Calu3 (cell line): ENCODE results near the gene C1orf21. TPM values are rescaled to one million over a fixed set of nuclear protein-coding genes. Genes with fewer than 3 reads are reported as not detected.

Experiments
- BruUV-seq: library from RNA; stranded (reverse); fragments of 400-500 nt; replicated peaks from 2 replicates; lab custom pipeline; 2021; lab: Mats Ljungman, UMichigan
- CTCF ChIA-PET: fragments of 300-600 bp; sonication (Branson Sonifier 250); formaldehyde crosslinking; loops from one replicate; lab custom pipeline; 2022; ENCODE audit warnings: antibody characterized with exemption; lab: Charles Lee
- DNase-seq: peaks from one replicate; pipeline ENCODE4 v3.0.0; 2022
- H3K27ac Mint-ChIP-seq: one replicate; pipeline ENCODE4 v1.8.0; 2022; ENCODE audit warnings: mixed read lengths; ENCODE audit not compliant: unreplicated experiment
- H3K27me3 Mint-ChIP-seq: one replicate; pipeline ENCODE4 v1.8.0; 2022; ENCODE audit warnings: mixed read lengths; ENCODE audit not compliant: unreplicated experiment
- H3K36me3 Mint-ChIP-seq: one replicate; pipeline ENCODE4 v1.8.0; 2022; ENCODE audit warnings: mild to moderate bottlenecking, moderate library complexity, mixed read lengths; ENCODE audit not compliant: insufficient read depth, unreplicated experiment
- H3K4me1 Mint-ChIP-seq: one replicate; pipeline ENCODE4 v1.8.0; 2022; ENCODE audit warnings: mild to moderate bottlenecking, low read depth, mixed read lengths; ENCODE audit not compliant: unreplicated experiment
- H3K4me3 Mint-ChIP-seq: one replicate; pipeline ENCODE4 v1.8.0; 2022; ENCODE audit warnings: mild to moderate bottlenecking, low read depth, moderate library complexity, mixed read lengths; ENCODE audit not compliant: unreplicated experiment
- H3K9me3 Mint-ChIP-seq: one replicate; pipeline ENCODE4 v1.8.0; 2022; ENCODE audit warnings: low read depth, mixed read lengths; ENCODE audit not compliant: unreplicated experiment
- intact Hi-C: fragments of 100-400 bp; cut with micrococcal nuclease; formaldehyde crosslinking; loops from one replicate; pipeline ENCODE4 v1.10.0; 2022; ENCODE audit not compliant: unreplicated experiment
- total RNA-seq: library from RNA; stranded (reverse); gene quantifications from 2 replicates; pipeline ENCODE4 v1.2.3, GENCODE V29; 2022
- TF ChIP-seq, protein P1 (sequence below): fragments of 200-600 bp; IDR thresholded peaks from one replicate; pipeline ENCODE4 v1.8.0; 2022; ENCODE audit warnings: antibody characterized with exemption; ENCODE audit not compliant: unreplicated experiment

Gene C1orf21
- total RNA-seq, 1 experiment from 2014 or later = 20.6 TPM

DNA sequence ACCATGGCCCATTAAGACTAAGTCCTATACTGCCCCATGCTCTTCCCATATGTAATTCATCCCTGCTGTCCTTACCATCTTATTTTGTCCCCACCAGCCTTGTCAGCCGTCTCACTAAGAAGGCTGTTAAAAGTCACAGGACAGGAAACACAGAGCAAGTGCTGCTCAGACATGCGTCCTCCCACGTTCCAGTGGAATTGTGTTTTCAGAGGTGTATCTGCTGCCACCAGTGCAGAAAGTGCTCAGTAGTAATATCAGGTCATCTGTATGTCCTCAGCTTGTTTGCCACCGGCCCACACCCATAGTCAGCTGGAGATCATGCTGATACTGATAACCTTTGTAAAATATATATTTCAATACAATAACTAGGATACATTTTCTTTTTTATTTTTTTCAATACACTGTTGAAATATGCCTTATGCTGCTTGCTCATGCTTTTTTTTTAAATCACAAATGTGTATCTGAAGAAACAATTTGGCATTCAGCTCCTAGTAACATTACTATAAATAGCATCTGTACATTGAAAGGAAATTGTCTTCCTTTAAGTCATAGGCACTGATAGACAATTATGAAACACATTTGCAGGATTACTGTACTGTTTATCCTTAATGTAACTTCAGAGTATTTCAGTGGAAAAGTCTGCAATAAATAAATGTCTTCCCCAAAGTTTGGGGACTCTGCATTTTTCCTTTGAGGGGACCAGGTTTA, 211.0 kb downstream of the C1orf21 start:
- Mint-ChIP-seq H3K27ac (no peak overlapping the region), H3K27me3 (no peaks in the 10 kb centered on the region), H3K9me3 (no peaks in the 10 kb centered on the region), H3K4me1 (peaks cover 48% of the 10 kb centered on the region), H3K36me3 (no peaks in the 10 kb centered on the region), H3K4me3 (no peak overlapping the region)
- intact Hi-C loops = no loop called here
- TF ChIP-seq, protein P1, sequence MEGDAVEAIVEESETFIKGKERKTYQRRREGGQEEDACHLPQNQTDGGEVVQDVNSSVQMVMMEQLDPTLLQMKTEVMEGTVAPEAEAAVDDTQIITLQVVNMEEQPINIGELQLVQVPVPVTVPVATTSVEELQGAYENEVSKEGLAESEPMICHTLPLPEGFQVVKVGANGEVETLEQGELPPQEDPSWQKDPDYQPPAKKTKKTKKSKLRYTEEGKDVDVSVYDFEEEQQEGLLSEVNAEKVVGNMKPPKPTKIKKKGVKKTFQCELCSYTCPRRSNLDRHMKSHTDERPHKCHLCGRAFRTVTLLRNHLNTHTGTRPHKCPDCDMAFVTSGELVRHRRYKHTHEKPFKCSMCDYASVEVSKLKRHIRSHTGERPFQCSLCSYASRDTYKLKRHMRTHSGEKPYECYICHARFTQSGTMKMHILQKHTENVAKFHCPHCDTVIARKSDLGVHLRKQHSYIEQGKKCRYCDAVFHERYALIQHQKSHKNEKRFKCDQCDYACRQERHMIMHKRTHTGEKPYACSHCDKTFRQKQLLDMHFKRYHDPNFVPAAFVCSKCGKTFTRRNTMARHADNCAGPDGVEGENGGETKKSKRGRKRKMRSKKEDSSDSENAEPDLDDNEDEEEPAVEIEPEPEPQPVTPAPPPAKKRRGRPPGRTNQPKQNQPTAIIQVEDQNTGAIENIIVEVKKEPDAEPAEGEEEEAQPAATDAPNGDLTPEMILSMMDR = no peak
- no TSS peak for BruUV-seq
- DNase-seq = no peak
- CTCF ChIA-PET = interaction anchor here (0.5 kb wide), 1 partner anchor 11 kb away, joined by 7 read pairs; no protein-coding TSS in a partner anchor

DNA sequence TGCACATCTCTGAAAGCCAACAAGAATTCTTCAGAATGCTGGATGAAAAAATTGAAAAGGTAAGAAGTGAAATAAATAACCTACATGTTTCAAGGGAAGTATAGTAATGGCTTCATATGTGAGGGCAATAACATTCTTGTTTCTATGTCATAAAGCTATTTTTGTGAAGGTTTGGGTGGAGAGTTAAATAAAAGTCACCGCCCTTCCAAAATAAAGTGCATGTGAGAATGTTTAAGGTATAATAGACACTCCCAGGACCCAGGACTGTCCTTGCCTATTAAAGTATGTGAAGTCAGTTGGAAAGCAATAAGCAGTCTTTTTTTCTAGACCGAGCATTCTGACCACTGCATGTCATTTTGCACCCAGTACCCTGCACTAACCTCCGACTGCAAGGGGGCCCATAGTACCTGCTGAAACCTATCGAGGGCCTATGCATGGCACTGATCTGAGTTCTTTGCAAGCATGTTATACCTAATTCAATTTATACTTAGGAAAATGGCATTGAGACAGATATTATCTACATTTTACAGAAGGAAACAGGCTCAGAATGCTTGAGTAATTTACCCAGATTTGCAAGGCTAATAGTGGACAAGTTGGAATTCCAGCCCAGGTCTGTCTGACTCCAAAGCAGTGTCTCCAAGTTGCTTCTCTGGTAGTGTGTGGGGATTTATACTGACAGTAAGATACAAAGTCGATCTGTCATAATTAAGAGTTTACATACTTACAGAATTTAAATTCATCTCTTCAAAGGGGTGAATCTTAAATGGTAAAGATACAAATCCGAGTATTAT, 211.8 kb downstream of the C1orf21 start:
- no peaks in the 10 kb centered on the region for H3K36me3 Mint-ChIP-seq
- DNase-seq = no peak
- CTCF ChIA-PET = no interaction called here
- H3K9me3 Mint-ChIP-seq = no peaks in the 10 kb centered on the region
- TF ChIP-seq, protein P1 = no peak
- BruUV-seq = no TSS peak
- H3K27me3 Mint-ChIP-seq = no peaks in the 10 kb centered on the region
- no peak overlapping the region for H3K27ac Mint-ChIP-seq
- H3K4me3 Mint-ChIP-seq = no peak overlapping the region
- peaks cover 40% of the 10 kb centered on the region for H3K4me1 Mint-ChIP-seq
- intact Hi-C loops = no loop called here

DNA sequence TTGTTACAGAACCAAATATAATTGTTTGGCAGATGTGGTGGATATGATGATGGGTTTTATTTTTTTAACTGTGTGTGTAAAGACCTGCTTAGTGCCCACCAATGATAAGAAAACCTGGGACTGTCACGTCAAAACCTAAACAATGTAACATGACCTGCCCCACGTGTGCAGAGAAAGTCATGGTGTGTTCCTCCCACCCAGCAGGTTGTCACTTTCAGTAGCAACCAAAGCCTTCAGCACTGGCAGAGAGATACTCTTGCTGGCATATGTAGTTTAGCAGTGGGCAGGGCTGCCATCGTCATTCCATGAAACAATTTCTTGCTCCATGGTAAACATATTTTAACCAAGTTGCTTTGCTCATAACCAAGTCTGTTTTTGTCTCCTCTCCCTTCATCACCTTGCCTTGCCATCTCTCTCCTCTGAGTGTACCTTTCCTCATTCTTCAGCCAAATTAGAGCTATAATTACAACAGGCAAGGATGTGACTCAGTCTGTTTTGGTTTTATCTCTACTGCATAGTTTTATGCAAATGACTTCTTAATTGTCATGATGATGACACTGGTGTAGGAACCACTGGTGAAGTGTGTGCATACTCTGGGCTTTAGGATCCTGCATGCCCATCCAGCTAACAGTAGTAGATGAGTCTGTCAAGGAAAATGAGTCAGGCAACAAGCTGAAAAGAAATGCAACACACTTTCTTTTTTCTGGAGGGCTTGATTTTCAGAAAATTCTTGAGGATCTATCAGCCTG, 217.5 kb downstream of the C1orf21 start:
- H3K27ac Mint-ChIP-seq = no peak overlapping the region
- DNase-seq = no peak
- no peaks in the 10 kb centered on the region for H3K9me3 Mint-ChIP-seq
- no TSS peak for BruUV-seq
- no peaks in the 10 kb centered on the region for H3K36me3 Mint-ChIP-seq
- no peaks in the 10 kb centered on the region for H3K4me1 Mint-ChIP-seq
- no peak overlapping the region for H3K4me3 Mint-ChIP-seq
- no peaks in the 10 kb centered on the region for H3K27me3 Mint-ChIP-seq
- TF ChIP-seq, protein P1 = no peak
- CTCF ChIA-PET = no interaction called here
- intact Hi-C loops = no loop called here

DNA sequence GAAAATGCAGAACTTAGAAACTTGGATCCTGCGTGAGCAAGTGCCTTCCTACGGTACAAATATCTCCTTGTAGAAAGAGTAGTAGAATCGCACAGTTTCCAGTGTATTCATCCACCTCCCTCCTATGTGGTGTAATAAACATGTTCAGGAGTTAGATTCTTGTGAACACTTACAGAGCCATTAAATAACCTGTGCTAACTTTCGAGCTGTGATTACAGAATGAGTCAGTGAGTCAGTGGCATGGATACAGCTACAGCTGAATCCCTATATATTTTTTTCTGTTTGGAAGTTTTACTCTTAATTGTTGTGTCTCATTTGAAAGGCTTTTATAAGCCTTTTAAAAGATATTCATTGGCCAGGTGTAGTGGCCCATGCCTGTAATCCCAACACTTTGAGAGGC, 219.1 kb downstream of the C1orf21 start:
- Mint-ChIP-seq H3K36me3 (no peaks in the 10 kb centered on the region), H3K4me3 (no peak overlapping the region), H3K9me3 (no peaks in the 10 kb centered on the region), H3K27ac (no peak overlapping the region), H3K4me1 (no peaks in the 10 kb centered on the region), H3K27me3 (no peaks in the 10 kb centered on the region)
- intact Hi-C loops = no loop called here
- CTCF ChIA-PET = no interaction called here
- BruUV-seq = no TSS peak
- TF ChIP-seq, protein P1 = no peak
- no peak for DNase-seq
